GM10248 (cell line): Measurements from ENCODE around the gene MYO1H.

ENCODE experiments used
- CTCF ChIA-PET: fragments of 300-600 bp; sonication (Branson Sonifier 250); formaldehyde crosslinking; extraction: SDS; loops from one replicate; lab custom pipeline; 2021; ENCODE audit warnings: antibody characterized with exemption; lab: Yijun Ruan, JAX
- POLR2A ChIA-PET: fragments of 350-650 bp; sonication (Branson Sonifier 250); formaldehyde crosslinking; extraction: SDS; loops from one replicate; lab custom pipeline; 2020; ENCODE audit warnings: antibody characterized with exemption; lab: Yijun Ruan, JAX
- DNase-seq: peaks from one replicate; pipeline ENCODE4 v3.0.0; 2012; ENCODE audit errors: extremely low spot score
- CTCF ChIP-seq: IDR thresholded peaks from 2 replicates; pipeline ENCODE4 v1.5.1; 2012; ENCODE audit warnings: mild to moderate bottlenecking, low read depth; ENCODE audit errors: extremely low read depth, missing control alignments, control extremely low read depth

The MYO1H gene

GRCh38 chr12:109463756-109464155 is 116.1 kb downstream of the MYO1H start:
- POLR2A ChIA-PET = no interaction called here
- DNase-seq = no peak
- CTCF ChIA-PET = interaction anchor here (1.4 to 1.8 kb wide), 3 partner anchors 31 to 59 kb away, joined by 3 to 6 read pairs (median 3); no protein-coding TSS in a partner anchor

GRCh38 chr12:109464642-109465351 is 117.1 kb downstream of the MYO1H start:
- CTCF ChIA-PET = interaction anchor here (0.7 kb wide), 1 partner anchor 37 kb away, joined by 3 read pairs; no protein-coding TSS in a partner anchor
- POLR2A ChIA-PET = no interaction called here
- DNase-seq = no peak
- TF ChIP-seq CTCF = no peak

More at GRCh38 chr12:109463756-109464155, 116.1 kb downstream of the MYO1H start:
- no peak for TF ChIP-seq CTCF

- no peak for TF ChIP-seq CTCF
- CTCF ChIA-PET = interaction anchor here (1.0 to 1.3 kb wide), 2 partner anchors 12 to 39 kb away, joined by 3 to 4 read pairs; no protein-coding TSS in a partner anchor
- POLR2A ChIA-PET = no interaction called here
- no peak for DNase-seq
These were observed 118.6 kb downstream of the MYO1H start for GRCh38 chr12:109466305-109466704.

GRCh38 chr12:109466821-109467220 is 119.1 kb downstream of the MYO1H start:
- POLR2A ChIA-PET = no interaction called here
- no peak for DNase-seq
- TF ChIP-seq CTCF = no peak
- CTCF ChIA-PET = interaction anchor here (1.0 to 1.3 kb wide), 3 partner anchors 11 to 40 kb away, joined by 3 to 4 read pairs (median 4); no protein-coding TSS in a partner anchor

GRCh38 chr12:109467978-109468676 is 120.4 kb downstream of the MYO1H start:
- POLR2A ChIA-PET = no interaction called here
- CTCF ChIA-PET = interaction anchor here (1.1 kb wide), 1 partner anchor 33 kb away, joined by 4 read pairs; no protein-coding TSS in a partner anchor
- DNase-seq = no peak
- no peak for TF ChIP-seq CTCF

- TF ChIP-seq CTCF = no peak
- ChIA-PET CTCF (interaction anchor here (1.0 kb wide), 1 partner anchor 12 kb away, joined by 4 read pairs; no protein-coding TSS in a partner anchor), POLR2A (no interaction called here)
- no peak for DNase-seq
These were observed 121.8 kb downstream of the MYO1H start for GRCh38 chr12:109469517-109469916.
